CD4-positive, alpha-beta T cell treated with Interleukin-17A for 1 hour (primary cell): Measurements from ENCODE around the gene ADCYAP1.
"Not testable (repeated sequence)": the region's sequence is repeated elsewhere in the genome, so short reads cannot be mapped to it uniquely, and the experiment has no call there.

ENCODE experiments used
- DNase-seq: peaks from one replicate; pipeline ENCODE4 v3.0.0-alpha.2; 2020

ADCYAP1 gene

DNA sequence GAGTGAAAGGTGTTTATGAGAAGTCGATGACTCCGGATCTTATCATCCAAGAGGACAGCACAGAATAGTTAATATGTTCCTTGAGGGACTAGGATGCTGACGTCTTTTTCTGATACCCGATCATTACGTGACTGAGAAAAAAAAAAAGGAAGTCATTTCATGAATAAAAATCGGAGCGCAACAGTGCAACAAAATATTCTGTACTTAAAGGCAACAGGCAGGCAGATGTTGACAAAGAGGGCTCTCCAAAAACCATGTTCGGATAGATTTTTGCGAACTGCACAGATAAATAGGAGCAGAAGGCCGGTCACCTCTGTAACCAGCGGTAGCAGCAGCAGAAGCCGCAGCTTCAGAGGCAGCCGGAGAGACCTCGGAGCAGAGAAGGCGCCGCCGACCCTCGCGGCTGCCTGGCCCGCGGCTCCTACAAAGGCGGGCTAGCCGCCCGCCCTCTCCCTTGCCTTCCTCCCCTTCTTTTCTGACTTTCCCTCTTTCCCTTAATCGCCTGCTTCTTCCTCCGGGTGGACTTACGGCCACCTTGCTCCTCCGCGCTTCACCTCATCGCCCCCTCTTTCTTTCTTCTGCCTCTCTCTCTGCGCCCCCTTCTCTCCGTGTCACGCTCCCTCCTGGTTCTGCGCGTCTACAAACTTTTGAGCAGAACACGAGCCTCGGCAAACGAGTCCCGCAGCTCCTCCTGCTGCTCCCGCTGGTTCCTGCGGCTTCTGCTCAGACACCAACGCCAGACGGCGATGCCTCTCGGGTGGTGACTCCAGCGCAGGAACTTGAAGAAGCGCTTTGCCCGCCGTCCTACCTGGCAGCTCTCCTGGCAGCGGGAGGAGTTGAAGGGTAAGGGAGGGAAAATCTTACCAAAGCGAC, at the start of gene ADCYAP1:
TSS of gene ADCYAP1 (plus strand) at position 654 of the 873 bp plus-strand sequence. CDS start 516 bp downstream, outside the sequence.
- DNase-seq = no peak

GRCh38 chr18:857986-858385, 46.7 kb upstream of the ADCYAP1 start:
- DNase-seq = no peak

DNA sequence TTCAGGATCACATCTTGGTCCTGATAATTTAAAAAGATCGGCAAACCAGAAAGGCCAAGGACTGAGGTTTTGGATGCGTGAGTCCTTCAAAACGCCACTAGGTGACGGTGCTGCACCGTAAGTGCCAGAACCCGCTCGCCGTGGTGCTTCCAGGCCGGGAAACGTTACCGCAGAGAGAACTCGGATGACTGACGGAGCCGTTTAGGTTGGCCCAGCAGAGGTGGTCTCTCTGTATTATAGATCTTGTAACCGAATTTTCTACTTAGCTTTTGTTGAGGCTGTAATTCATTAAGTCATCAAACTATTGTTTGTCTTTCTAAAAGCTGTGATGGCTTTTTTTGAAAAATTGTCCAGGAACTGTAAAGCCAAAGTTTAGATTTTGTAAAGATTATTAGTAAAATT, 39.8 kb upstream of the ADCYAP1 start:
- DNase-seq = peak; percentile 65

DNA sequence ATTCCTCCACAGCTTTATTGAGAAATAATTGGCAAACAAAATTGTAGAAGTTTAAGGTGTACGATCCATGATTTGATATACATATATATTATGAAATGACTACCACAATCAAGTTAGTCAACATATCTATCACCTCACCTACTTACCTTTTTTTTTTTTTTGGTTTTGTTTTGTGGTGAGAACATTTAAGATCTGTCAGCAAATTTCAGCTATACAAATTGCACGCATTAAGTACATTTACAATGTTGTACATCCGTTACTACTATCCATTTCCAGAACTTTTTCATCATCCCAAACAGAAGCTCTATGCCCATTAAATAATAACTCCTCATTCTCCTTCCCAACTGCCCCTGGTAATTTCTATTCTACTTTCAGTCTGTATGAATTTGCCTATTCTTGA, 37.4 kb upstream of the ADCYAP1 start:
- DNase-seq = no peak

DNA sequence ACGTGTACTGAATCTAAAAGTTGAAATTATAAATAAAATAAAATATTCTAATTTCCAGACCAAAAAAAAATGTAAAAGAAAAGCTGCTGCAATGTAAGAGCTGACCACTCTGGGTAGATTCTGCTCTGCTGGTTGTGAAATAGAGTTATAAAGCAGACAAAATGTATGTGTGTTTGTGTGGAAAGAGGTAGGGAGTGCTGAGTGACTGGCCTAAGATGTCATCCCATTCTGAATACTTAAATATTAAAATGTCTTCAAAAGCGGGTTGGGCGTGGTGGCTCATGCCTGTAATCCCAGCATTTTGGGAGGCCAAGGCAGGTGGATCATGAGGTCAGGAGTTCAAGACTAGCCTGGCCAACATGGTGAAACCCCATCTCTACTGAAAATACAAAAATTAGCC, 31.2 kb upstream of the ADCYAP1 start:
- not testable (repeated sequence) for DNase-seq

- no peak for DNase-seq
These were observed 28.8 kb upstream of the ADCYAP1 start for GRCh38 chr18:875912-876311.

DNA sequence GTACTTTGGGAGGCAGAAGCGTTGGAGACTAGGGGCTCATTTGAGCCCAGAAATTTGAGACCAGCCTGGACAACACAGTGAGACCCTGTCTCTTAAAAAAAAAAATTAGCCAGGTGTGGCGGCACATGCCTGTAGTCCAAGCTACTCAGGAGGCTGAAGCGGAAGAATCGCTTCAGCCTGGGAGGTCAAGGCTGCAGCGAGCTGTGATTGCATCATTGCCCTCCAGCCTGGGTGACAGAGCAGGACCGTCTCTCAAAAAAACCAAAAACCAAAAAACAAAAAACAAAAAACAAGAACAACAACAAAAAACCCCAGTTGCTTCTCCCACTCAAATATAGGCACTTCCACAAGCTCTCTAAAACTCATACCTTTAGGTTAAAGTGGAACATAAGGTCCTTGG, 27.4 kb upstream of the ADCYAP1 start:
- DNase-seq = no peak

DNA sequence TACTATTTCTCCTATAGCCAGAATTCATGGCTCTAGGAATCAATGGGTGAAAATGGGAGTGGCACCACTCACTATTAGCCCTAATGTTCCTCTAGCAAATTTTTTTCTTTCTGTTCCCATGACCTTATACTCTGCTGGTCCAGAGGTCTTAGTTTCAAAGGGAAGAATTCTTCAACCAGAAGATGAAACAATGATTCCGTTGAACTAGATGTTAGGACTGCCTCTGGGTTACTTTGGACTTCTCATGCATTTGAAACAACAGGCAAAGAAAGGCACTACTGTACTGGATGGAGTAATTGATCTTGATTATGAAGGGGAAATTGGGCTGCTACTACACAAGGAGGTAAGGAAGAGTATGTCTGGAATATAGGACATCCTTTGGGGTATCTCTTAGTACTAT, 18.6 kb upstream of the ADCYAP1 start:
- no peak for DNase-seq

GRCh38 chr18:887716-888115, 17.0 kb upstream of the ADCYAP1 start:
- DNase-seq = no peak

GRCh38 chr18:892316-892715, 12.4 kb upstream of the ADCYAP1 start:
- no peak for DNase-seq

- no peak for DNase-seq
These were observed 8.4 kb upstream of the ADCYAP1 start for GRCh38 chr18:896315-896714.

DNA sequence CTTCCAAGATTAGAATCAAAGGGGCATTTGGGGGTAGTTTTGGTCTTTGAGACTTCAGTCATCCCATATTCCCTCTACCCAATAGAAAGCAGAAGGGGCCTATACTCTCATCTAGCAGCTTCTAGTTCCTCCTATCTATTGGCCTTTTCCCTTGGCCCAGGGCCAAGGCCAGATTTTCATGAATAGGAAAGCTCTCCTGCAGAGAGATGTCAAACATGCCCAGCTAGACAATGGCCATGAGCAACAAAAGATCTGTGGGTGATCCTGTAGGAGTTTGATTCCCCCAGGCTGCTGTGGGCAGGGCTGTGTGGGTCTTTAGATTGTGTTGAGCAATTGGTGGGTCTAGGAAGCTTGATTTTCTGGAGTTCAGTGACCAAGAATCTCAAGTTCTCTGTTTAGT, 2.9 kb upstream of the ADCYAP1 start:
- no peak for DNase-seq

DNA sequence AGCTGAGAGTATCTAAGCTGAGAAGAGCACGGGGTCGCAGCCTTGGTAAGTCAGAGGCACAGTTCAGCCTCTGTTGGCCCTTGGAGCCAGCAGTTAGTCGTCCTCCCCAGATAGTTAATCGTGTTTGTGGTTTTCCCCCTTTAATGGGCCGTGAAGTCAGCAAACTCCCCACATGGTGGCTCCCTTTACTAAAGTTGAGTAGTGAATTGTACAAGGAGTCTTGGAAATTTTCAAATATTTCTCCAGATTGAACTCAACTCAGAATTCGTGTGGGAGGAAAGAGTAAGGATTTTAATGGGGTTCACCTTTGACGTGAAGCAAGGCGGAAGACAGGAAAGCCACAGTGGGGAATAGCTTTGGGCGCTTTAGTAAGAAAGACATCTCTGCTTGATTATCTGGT, 2.4 kb upstream of the ADCYAP1 start:
- no peak for DNase-seq

DNA sequence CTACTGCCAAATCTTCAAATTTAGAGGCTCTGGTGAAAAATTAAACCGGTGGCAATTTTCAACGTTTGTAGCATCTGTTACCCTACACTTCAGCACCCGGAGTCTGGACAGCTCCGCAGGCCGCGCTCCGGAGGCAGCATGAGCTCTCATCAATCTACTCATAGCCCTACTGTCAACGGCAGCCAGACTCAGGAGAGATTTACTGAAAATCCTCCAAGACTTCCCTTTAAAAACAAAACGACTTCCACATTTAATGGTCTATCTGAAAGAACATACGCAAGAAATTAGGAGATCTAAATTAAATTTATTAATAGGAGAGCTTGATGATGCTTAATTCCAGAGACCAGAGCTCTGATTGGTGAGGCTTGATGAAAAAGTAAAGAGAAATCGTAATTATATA, 970 bp upstream of the ADCYAP1 start:
- DNase-seq = peak; percentile 19

GRCh38 chr18:905307-905947, 756 bp downstream of the ADCYAP1 start:
- no peak for DNase-seq

- DNase-seq = no peak
These were observed 1.3 kb downstream of the ADCYAP1 start for GRCh38 chr18:905948-906415.

GRCh38 chr18:906416-907114, 1.9 kb downstream of the ADCYAP1 start:
- DNase-seq = no peak

DNA sequence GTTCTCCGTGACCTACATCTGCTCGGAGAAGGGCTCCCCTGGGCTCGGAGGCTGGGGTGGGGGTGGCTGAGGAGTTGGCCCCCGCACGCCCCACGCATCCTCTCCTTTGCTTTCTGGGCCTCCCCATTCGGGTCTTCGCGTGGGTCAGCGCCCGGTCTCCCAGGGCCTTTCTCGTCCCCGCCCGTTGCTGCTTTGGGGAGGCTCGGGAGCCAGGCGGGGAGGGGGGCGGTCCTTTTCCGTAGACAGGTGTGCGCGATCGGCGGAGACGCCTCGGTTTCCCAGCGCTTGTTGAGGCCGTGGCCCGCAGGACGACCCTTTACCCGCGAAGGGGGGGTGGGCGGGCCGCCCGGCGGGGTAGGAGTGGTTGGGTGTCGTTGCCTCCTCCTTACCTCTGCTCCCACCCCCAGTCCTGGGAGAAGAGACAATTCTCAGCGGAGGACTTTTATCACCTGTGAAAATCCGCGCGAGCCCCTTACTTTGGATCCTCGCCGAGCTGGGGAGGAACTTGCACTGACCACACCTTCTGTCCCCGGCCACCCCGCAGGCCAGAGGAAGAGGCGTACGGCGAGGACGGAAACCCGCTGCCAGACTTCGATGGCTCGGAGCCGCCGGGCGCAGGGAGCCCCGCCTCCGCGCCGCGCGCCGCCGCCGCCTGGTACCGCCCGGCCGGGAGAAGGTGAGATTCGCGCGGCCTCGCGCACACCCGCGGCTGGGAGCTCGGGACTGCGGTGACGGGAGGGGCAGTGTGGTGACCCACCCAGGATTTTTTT, 2.6 kb downstream of the ADCYAP1 start:
- DNase-seq = peak; percentile 2

GRCh38 chr18:907885-908757, 3.5 kb downstream of the ADCYAP1 start:
- no peak for DNase-seq

- DNase-seq = no peak
These were observed 4.4 kb downstream of the ADCYAP1 start for GRCh38 chr18:908758-909724.

DNA sequence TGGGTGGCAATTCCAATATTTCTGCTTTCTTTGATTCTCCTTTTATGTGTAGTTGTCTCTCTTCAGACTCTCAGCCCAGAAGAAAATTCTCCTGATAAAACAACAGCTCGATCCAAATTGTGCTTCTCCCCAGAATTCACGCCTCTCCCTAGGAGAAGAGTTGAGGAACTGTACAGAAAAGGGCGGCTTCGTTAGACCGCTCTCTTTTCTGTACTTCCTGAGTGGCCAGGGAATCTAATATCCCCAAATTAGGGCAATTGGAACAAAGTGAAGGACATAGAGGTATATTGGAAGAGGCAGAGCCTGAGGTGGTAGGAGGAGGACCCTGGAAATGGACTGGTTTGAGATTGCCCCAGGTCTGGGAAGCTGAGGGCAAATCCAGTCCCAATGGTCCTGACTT, 5.6 kb downstream of the ADCYAP1 start:
- no peak for DNase-seq
